ACC112 (cell line): ENCODE measurements around the gene MRTFB.

Experiments used
- H2AFZ ChIP-seq: fragments of 200-600 bp; sonication (generic); one replicate; pipeline ENCODE4 v1.6.0; 2017; ENCODE audit warnings: antibody characterized with exemption, low read length; ENCODE audit not compliant: unreplicated experiment
- H3K27ac ChIP-seq: fragments of 200-600 bp; sonication (generic); 2 replicates; pipeline ENCODE4 v1.5.1; 2014; ENCODE audit warnings: low read depth, mild to moderate bottlenecking, antibody characterized with exemption, low read length, moderate library complexity
- H3K27me3 ChIP-seq: fragments of 200-600 bp; sonication (generic); 2 replicates; pipeline ENCODE4 v1.6.1; 2014; ENCODE audit warnings: mild to moderate bottlenecking, antibody characterized with exemption, low read length, moderate library complexity, mixed read lengths; ENCODE audit not compliant: insufficient read depth
- H3K36me3 ChIP-seq: fragments of 200-600 bp; sonication (generic); 2 replicates; pipeline ENCODE4 v1.6.1; 2016; ENCODE audit warnings: mild to moderate bottlenecking, antibody characterized with exemption, low read length, moderate library complexity, mixed read lengths; ENCODE audit not compliant: insufficient read depth
- H3K4me1 ChIP-seq: fragments of 200-600 bp; sonication (generic); one replicate; pipeline ENCODE4 v1.6.1; 2016; ENCODE audit warnings: low read length, mixed read lengths; ENCODE audit not compliant: insufficient read depth, unreplicated experiment, control insufficient read depth
- H3K4me3 ChIP-seq: fragments of 200-600 bp; sonication (generic); 2 replicates; pipeline ENCODE4 v1.5.1; 2014; ENCODE audit warnings: mild to moderate bottlenecking, low read depth, low read length
- H3K79me2 ChIP-seq: fragments of 200-600 bp; sonication (generic); one replicate; pipeline ENCODE4 v1.6.0; 2016; ENCODE audit warnings: low read length; ENCODE audit not compliant: control insufficient read depth, unreplicated experiment, insufficient read depth

The MRTFB gene

GRCh38 chr16:14105760-14106375, 34.7 kb downstream of the MRTFB start:
- no peak overlapping the region for H2AFZ ChIP-seq
- no peak overlapping the region for H3K27ac ChIP-seq
- no peak overlapping the region for H3K4me3 ChIP-seq
- H3K4me1 ChIP-seq: peaks cover 17% of the 10 kb centered on the region
- peaks cover 32% of the 10 kb centered on the region for H3K79me2 ChIP-seq
- H3K36me3 ChIP-seq: no peaks in the 10 kb centered on the region
- H3K27me3 ChIP-seq: no peaks in the 10 kb centered on the region

GRCh38 chr16:14106457-14106856, 35.3 kb downstream of the MRTFB start:
- no peaks in the 10 kb centered on the region for H3K27me3 ChIP-seq
- H3K4me1 ChIP-seq: peaks cover 20% of the 10 kb centered on the region
- H2AFZ ChIP-seq: no peak overlapping the region
- H3K36me3 ChIP-seq: no peaks in the 10 kb centered on the region
- H3K4me3 ChIP-seq: no peak overlapping the region
- H3K27ac ChIP-seq: no peak overlapping the region
- peaks cover 31% of the 10 kb centered on the region for H3K79me2 ChIP-seq

GRCh38 chr16:14106961-14107360, 35.8 kb downstream of the MRTFB start:
- Histone ChIP-seq H3K4me3 (no peak overlapping the region), H3K36me3 (no peaks in the 10 kb centered on the region), H3K79me2 (peaks cover 27% of the 10 kb centered on the region), H3K4me1 (peaks cover 17% of the 10 kb centered on the region), H3K27me3 (no peaks in the 10 kb centered on the region), H2AFZ (no peak overlapping the region), H3K27ac (no peak overlapping the region)

- no peak overlapping the region for H3K27ac ChIP-seq
- H3K79me2 ChIP-seq: peaks cover 17% of the 10 kb centered on the region
Observed at GRCh38 chr16:14109077-14109775, 38.1 kb downstream of the MRTFB start.

GRCh38 chr16:14109782-14110727, 38.9 kb downstream of the MRTFB start:
- Histone ChIP-seq H3K36me3 (no peaks in the 10 kb centered on the region), H2AFZ (no peak overlapping the region), H3K27me3 (no peaks in the 10 kb centered on the region), H3K27ac (no peak overlapping the region), H3K4me1 (peaks cover 12% of the 10 kb centered on the region), H3K4me3 (no peak overlapping the region), H3K79me2 (peaks cover 22% of the 10 kb centered on the region)

More at GRCh38 chr16:14109077-14109775, 38.1 kb downstream of the MRTFB start:
- Histone ChIP-seq H3K4me1 (peaks cover 12% of the 10 kb centered on the region), H3K36me3 (no peaks in the 10 kb centered on the region), H3K27me3 (no peaks in the 10 kb centered on the region), H3K4me3 (no peak overlapping the region), H2AFZ (no peak overlapping the region)

- peaks cover 21% of the 10 kb centered on the region for H3K79me2 ChIP-seq
- peaks cover 12% of the 10 kb centered on the region for H3K4me1 ChIP-seq
- H3K36me3 ChIP-seq: no peaks in the 10 kb centered on the region
- H3K27ac ChIP-seq: no peak overlapping the region
- no peaks in the 10 kb centered on the region for H3K27me3 ChIP-seq
- H3K4me3 ChIP-seq: no peak overlapping the region
- H2AFZ ChIP-seq: no peak overlapping the region
Observed at GRCh38 chr16:14110728-14111251, 39.7 kb downstream of the MRTFB start.

- Histone ChIP-seq H3K79me2 (peaks cover 18% of the 10 kb centered on the region), H3K4me3 (no peak overlapping the region), H3K27ac (no peak overlapping the region), H2AFZ (no peak overlapping the region), H3K4me1 (peaks cover 12% of the 10 kb centered on the region), H3K27me3 (no peaks in the 10 kb centered on the region), H3K36me3 (no peaks in the 10 kb centered on the region)
Observed at GRCh38 chr16:14111713-14112538, 40.8 kb downstream of the MRTFB start.

GRCh38 chr16:14112539-14112856, 41.4 kb downstream of the MRTFB start:
- Histone ChIP-seq H3K36me3 (no peaks in the 10 kb centered on the region), H2AFZ (no peak overlapping the region), H3K4me3 (no peak overlapping the region), H3K79me2 (peaks cover 13% of the 10 kb centered on the region), H3K27ac (no peak overlapping the region), H3K4me1 (peaks cover 12% of the 10 kb centered on the region), H3K27me3 (no peaks in the 10 kb centered on the region)

- Histone ChIP-seq H2AFZ (no peak overlapping the region), H3K36me3 (no peaks in the 10 kb centered on the region), H3K27me3 (no peaks in the 10 kb centered on the region), H3K27ac (no peak overlapping the region), H3K4me3 (no peak overlapping the region), H3K79me2 (peaks cover 10% of the 10 kb centered on the region), H3K4me1 (peaks cover 12% of the 10 kb centered on the region)
Observed at GRCh38 chr16:14113344-14113743, 42.2 kb downstream of the MRTFB start.

- Histone ChIP-seq H3K4me1 (peaks cover 2% of the 10 kb centered on the region), H3K27ac (no peak overlapping the region), H2AFZ (no peak overlapping the region), H3K79me2 (peaks cover 8% of the 10 kb centered on the region), H3K36me3 (no peaks in the 10 kb centered on the region), H3K4me3 (no peak overlapping the region), H3K27me3 (no peaks in the 10 kb centered on the region)
Observed at GRCh38 chr16:14117051-14117450, 45.9 kb downstream of the MRTFB start.
